ENCODE data around the gene PLOD3. TPM values are rescaled to one million over a fixed set of nuclear protein-coding genes. Genes with fewer than 3 reads are reported as not detected.
A peak's percentile ranks its signal among the peaks of the same experiment; 100 is the strongest.

The PLOD3 gene
- total and polyA plus RNA-seq, 2 of the 8 experiments (the other 6 are each of a cell fraction or from before 2014, with no cell fraction given) = 28.4 to 47.2 TPM

GRCh38 chr7:101169838-101170551 is 47.4 kb downstream of the PLOD3 start (continued):
- TF ChIP-seq CTBP2 (IDR thresholded peaks at IDR 0.05; ENCODE audit: borderline replicate concordance, insufficient read depth, insufficient read length, low read length) (peak; percentile 34), CREB1 (IDR thresholded peaks at IDR 0.05) (peak; percentile 66; the same call in 1 of the 2 replicates), TBP (IDR thresholded peaks at IDR 0.05; ENCODE audit: low read depth, low read length) (no peak), CHD2 (IDR thresholded peaks at IDR 0.05; ENCODE audit: low read length) (no peak), POLR2A (IDR thresholded peaks at IDR 0.05; ENCODE audit: control extremely low read depth in 1 of 2, low read depth in 2 of 2, low read length in 2 of 2) (no peak), RXRA (IDR thresholded peaks at IDR 0.05; ENCODE audit: insufficient read depth, low read depth, low read length) (no peak), FOSL1 (IDR thresholded peaks at IDR 0.05; ENCODE audit: insufficient read depth, low read depth, low read length) (no peak), BRCA1 (IDR thresholded peaks at IDR 0.05; ENCODE audit: low read depth, low read length) (no peak), EP300 (IDR thresholded peaks at IDR 0.05; ENCODE audit: borderline replicate concordance in 1 of 2, low read depth in 2 of 2, low read length in 2 of 2) (no peak), RBBP5 (IDR thresholded peaks at IDR 0.05; ENCODE audit: borderline replicate concordance, low read depth, low read length) (no peak), GTF2F1 (IDR thresholded peaks at IDR 0.05; ENCODE audit: borderline replicate concordance, low read depth, low read length) (no peak), SIX5 (IDR thresholded peaks at IDR 0.05; ENCODE audit: low read depth, low read length) (no peak), TEAD4 (IDR thresholded peaks at IDR 0.05; ENCODE audit: low read depth, low read length) (no peak), CTCF (IDR thresholded peaks at IDR 0.05; ENCODE audit: control extremely low read depth in 1 of 3, insufficient read depth in 1 of 3, low read depth in 1 of 3, low read length in 3 of 3) (peak in 2 of 3 experiments; percentile 79 to 89; a peak in 3 of 4 replicates), POU5F1 (IDR thresholded peaks at IDR 0.05; ENCODE audit: low read depth, low read length) (no peak), SIN3A (conservative IDR thresholded peaks at IDR 0.05 in 1 of 2, IDR thresholded peaks at IDR 0.05 in 1 of 2; ENCODE audit: low read depth in 1 of 2, low read length in 2 of 2) (0 out of 4 replicates have a peak, but pooled peaks of 1 of the 2 experiments have one; percentile 54), MAFK (IDR thresholded peaks at IDR 0.05; ENCODE audit: low read depth, low read length) (no peak), GABPA (IDR thresholded peaks at IDR 0.05; ENCODE audit: borderline replicate concordance, insufficient read depth, low read length) (no peak), ZNF274 (IDR thresholded peaks at IDR 0.05; ENCODE audit: borderline replicate concordance, extremely low read depth, low read length) (no peak), JUND (IDR thresholded peaks at IDR 0.05; ENCODE audit: low read length) (0 out of 2 replicates have a peak, but pooled peaks have one; percentile 20), NRF1 (IDR thresholded peaks at IDR 0.05; ENCODE audit: low read depth, low read length) (no peak), TAF1 (IDR thresholded peaks at IDR 0.05; ENCODE audit: low read depth, low read length) (no peak)
